Tibial nerve (tissue), 3 donors: Measurements from ENCODE around the gene SPIRE2.

Experiments used
- POLR2A ChIP-seq, 2 donors: fragments of 450-650 bp; IDR thresholded peaks; one replicate each; pipeline ENCODE4 v1.6.1; 2017; ENCODE audit warnings: antibody characterized with exemption in 2 of 2, mild to moderate bottlenecking in 2 of 2, moderate library complexity in 2 of 2
- TF ChIP-seq, protein P1 (sequence below), 5 experiments: fragments of 200-600 bp in 3 of 5; fragments of 450-650 bp in 2 of 5; sonication (generic) in 3 of 5; IDR thresholded peaks; one replicate each; pipeline ENCODE4 v1.5.1; 2016 to 2019; ENCODE audit warnings: antibody characterized with exemption in 5 of 5, mild to moderate bottlenecking in 3 of 5, moderate library complexity in 2 of 5

DNA sequence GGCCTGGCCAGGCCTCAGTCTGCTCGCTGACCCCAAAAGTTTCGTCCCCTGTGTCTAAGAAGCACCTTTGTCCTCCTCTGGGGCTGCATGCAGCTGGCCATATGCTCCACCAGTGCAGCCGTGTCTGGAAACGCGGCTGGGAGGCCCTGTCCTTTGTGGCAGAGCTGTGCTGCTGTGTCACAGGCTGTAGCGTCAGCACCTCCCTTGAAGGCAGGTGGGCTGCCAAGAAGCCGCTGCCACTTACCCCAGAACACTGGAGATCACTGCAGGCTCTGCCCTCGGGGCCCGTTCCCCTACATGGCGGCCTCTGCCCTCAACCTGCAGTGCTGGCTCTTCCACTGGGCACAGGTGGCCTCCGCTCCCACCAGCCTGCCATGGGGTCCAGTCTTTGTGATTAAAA, 74.7 kb downstream of the SPIRE2 start:
- TF ChIP-seq, protein P1, sequence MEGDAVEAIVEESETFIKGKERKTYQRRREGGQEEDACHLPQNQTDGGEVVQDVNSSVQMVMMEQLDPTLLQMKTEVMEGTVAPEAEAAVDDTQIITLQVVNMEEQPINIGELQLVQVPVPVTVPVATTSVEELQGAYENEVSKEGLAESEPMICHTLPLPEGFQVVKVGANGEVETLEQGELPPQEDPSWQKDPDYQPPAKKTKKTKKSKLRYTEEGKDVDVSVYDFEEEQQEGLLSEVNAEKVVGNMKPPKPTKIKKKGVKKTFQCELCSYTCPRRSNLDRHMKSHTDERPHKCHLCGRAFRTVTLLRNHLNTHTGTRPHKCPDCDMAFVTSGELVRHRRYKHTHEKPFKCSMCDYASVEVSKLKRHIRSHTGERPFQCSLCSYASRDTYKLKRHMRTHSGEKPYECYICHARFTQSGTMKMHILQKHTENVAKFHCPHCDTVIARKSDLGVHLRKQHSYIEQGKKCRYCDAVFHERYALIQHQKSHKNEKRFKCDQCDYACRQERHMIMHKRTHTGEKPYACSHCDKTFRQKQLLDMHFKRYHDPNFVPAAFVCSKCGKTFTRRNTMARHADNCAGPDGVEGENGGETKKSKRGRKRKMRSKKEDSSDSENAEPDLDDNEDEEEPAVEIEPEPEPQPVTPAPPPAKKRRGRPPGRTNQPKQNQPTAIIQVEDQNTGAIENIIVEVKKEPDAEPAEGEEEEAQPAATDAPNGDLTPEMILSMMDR (IDR thresholded peaks at IDR 0.05): no peak
- no peak for TF ChIP-seq POLR2A (IDR thresholded peaks at IDR 0.05)
